ENCODE data around the gene BPIFB3.
"Not testable (repeated sequence)": the region's sequence is repeated elsewhere in the genome, so short reads cannot be mapped to it uniquely, and the experiment has no call there.

BPIFB3 gene

DNA sequence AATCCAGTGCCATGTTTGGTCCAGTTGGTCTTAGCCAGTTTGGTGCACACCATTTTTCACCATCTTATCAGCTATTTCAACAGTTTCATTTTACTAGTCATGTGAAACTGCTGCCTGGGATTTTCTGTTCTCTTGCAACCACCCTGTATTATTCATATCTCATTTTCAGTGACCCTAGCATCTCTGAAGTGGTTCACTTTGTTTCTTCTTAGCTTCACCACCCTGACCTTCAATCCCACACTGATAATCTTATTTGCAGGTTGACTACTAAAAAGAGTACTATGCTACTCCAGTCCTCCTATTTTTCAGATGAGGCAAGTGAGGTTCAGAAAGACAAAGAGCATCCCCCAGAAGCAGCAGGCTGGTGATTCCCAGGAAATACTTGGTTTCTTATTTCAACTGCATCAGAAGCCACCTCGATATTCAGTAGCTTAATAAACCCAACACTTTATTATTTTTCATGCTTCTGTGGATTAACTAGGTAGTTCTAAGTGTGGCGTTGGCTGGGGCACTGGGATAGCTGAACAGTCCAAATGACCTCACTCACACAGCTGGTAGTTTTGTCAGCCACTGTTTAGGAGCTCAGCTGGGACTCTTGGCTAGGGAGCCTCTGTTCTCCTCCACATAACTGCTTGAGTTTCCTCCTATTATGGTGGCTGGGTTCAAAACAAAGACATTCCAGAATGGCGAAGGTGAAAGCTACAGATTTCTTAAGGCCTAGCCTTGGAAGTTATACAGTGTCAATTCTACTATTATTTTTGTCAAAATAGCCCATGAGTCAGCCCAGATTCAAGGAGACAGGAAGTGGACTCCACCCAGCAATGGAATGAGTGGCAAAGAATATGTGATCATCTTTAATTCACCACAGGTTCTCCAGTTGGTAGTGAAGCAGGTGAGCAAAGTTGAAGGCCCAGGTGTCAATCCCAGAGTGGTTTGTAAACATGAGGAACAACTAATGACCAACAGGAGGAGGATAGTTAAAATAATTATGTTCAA lies 66.3 kb downstream of the BPIFB3 start:
- no peaks in the 10 kb centered on the region for H3K4me1 ChIP-seq (ENCODE audit: insufficient read depth, low read length)

DNA sequence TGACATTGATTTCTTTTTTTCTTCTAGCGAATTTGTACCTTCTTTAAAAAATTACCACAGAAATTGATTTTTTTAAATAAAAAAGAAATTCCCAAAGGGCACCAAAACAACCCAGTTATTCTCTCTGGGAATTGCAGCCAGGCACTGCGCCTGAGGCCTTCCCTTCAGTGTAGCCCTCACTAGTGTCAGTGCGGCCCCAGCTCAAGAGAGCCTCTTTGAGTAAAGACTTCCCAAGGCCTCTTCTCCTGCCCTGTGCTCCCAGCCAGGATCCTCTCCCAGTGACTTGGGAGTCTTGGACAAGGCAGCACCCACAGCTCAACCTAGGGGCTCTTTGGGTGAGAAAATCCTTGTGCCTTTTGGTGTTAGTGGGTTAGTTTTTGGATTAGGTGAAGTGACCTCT lies 67.2 kb downstream of the BPIFB3 start:
- H3K9me3 ChIP-seq (ENCODE audit: control insufficient read depth, insufficient read depth, low read length), result peaks cover 3% of the 10 kb centered on the region; the same call in 1 of the 2 replicates
- H3K36me3 ChIP-seq (ENCODE audit: insufficient read depth, low read length), result no peaks in the 10 kb centered on the region
- H3K9ac ChIP-seq (ENCODE audit: low read depth, low read length), result no peak overlapping the region
- H3K4me1 ChIP-seq (ENCODE audit: insufficient read depth, low read length), result no peaks in the 10 kb centered on the region

More for the DNA sequence above, 66.3 kb downstream of the BPIFB3 start:
- H3K36me3 ChIP-seq (ENCODE audit: insufficient read depth, low read length), result no peaks in the 10 kb centered on the region
- H3K9me3 ChIP-seq (ENCODE audit: control insufficient read depth, insufficient read depth, low read length), result peaks cover 3% of the 10 kb centered on the region; the same call in 1 of the 2 replicates
- H3K9ac ChIP-seq (ENCODE audit: low read depth, low read length), result no peak overlapping the region

DNA sequence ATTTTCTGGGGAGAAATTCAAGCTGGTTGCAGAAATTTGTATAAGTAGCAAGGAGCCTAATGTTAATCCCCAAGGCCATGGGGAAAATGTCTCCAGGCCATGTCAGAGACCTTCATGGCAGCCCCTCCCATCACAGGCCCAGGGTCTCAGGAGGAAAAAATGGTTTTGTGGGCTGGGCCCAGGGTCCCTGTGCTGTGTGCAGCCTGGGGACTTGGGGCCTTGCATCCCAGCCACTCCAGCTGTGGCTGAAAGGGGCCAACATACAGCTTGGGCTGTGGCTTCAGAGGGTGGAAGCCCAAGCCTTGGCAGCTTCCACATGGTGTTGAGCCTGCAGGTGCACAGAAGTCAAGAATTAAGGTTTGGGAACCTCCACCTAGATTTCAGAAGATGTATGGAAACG lies 68.6 kb downstream of the BPIFB3 start:
- H3K36me3 ChIP-seq (ENCODE audit: insufficient read depth, low read length); H3K4me1 ChIP-seq (ENCODE audit: insufficient read depth, low read length); H3K9me3 ChIP-seq (ENCODE audit: control insufficient read depth, insufficient read depth, low read length); H3K9ac ChIP-seq (ENCODE audit: low read depth, low read length): not testable (repeated sequence)

All from ES-I3 (cell line).